Ovary (tissue), 3 donors: ENCODE measurements around the gene LAMB3.

Experiments used
- CTCF ChIP-seq, 3 donors: fragments of 450-650 bp in 2 of 3; fragments of 200-600 bp in 1 of 3; IDR thresholded peaks; one replicate each; pipeline versions ENCODE4 v1.5.1 to v1.8.0; 2016 to 2022; ENCODE audit warnings: antibody characterized with exemption in 3 of 3, mild to moderate bottlenecking in 1 of 3
- EP300 ChIP-seq: sonication (generic); formaldehyde crosslinking; IDR thresholded peaks from one replicate; pipeline ENCODE4 v1.6.1; 2017; ENCODE audit warnings: antibody characterized with exemption
- POLR2A ChIP-seq: fragments of 450-650 bp; IDR thresholded peaks from one replicate; pipeline ENCODE4 v1.6.1; 2017; ENCODE audit warnings: antibody characterized with exemption, mild to moderate bottlenecking, moderate library complexity
- donor health status: DM: no; HTN: no; CAD: no.

DNA sequence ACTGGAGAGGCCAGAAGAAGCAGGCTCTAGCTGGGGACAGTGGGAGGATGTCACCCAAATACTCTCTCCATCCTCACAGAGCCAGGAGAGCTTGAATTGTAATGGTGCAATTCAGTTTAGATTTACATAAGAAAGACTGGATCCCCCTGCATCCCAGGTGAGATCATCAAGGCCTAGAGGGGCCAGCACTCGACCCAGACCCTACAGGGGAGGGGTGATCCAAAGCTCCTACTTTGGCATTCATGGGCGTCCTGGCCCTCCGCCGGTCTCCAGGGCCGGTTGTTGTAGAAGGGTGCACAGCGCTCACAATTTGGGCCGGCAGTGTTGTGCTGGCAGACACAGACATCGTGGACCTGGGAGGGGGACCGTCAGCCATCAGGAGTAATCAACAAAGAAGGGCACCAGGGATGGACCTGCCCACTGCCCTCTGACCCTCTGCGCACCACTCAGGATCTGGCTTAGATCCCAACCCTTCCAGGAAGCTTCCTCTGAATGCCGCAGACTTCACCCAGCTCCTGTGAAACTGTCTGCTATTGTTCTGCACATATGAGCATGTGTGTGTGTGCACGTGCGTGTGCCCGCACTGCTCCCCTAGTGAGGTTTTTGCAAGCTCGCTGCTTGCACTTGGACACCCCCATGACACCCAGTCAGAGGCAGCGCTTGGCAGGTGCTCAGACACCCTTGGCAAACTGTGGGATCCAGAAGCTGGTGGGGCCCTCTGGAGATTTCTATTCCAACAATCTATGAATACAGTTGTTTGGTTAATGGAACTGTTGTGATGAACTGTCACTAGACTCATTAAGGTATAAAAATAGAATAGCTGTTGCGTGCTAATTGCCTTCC, 21.6 kb downstream of the LAMB3 start:
- TF ChIP-seq CTCF (IDR thresholded peaks at IDR 0.05) (no peak), POLR2A (no peak), EP300 (no peak)
